GM18505 (cell line): ENCODE measurements around the gene HSFX3.
A peak's percentile ranks its signal among the peaks of the same experiment; 100 is the strongest.
"Not testable (repeated sequence)": the region's sequence is repeated elsewhere in the genome, so short reads cannot be mapped to it uniquely, and the experiment has no call there.

Source experiments
- ATAC-seq: cut with Tn5 transposase; IDR thresholded peaks from one replicate; pipeline ENCODE4 v1.9.1; 2021; ENCODE audit not compliant: unreplicated experiment
- POLR2A ChIP-seq: IDR thresholded peaks from 4 replicates; pipeline ENCODE4 v1.6.1; 2011; ENCODE audit warnings: borderline replicate concordance; ENCODE audit not compliant: insufficient read depth, insufficient read length; ENCODE audit errors: extremely low read depth

Gene HSFX3

DNA sequence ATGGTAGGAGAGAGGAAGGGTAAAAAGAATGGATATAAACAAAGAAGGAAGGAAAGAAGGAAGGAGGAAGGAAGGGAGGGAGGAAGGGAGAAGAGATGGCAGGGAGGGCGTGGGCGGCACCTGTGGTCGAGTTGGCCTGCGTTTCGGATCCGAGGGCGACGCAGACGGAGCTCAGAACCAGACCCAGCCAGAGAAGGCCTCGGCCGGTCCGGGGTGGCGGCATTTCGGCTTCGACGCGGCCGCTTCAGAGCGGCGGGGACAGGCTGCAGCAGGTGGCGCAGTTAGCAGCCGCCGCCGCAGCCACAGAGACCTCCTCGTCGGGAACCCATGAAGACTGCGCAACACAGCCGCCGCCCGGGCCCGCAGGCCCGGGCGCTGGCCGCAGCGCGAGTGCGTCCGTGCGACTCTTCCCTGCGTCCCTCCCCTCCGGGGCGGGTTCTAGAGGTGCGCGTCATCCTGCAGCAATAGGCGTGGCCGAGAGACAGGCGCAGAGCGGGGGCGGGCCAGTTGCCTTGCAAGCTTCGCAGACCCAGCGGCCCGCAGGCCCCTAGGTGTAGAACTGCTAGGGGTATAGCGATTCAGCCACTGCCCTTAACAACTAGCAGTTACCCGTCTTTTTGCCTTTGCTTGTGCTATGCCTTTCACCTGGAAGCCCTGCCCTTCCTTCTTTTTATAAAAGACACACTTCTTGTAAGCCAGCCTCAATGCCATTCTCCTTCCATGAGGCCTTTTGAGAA, 44.6 kb downstream of the HSFX3 start, which contains the start of gene IDS:
Gene IDS (minus strand): TSS at position 392 of the 737 bp plus-strand sequence. CDS start 169 bp downstream, at position 223.
- peak; percentile 95 for TF ChIP-seq POLR2A
- peak; percentile 72 for ATAC-seq

GRCh38 chrX:149504226-149504914, 45.4 kb downstream of the HSFX3 start:
- ATAC-seq: peak; percentile 47
- TF ChIP-seq POLR2A: no peak

GRCh38 chrX:149503446-149503845, 46.3 kb downstream of the HSFX3 start:
- ATAC-seq: peak; percentile 73

DNA sequence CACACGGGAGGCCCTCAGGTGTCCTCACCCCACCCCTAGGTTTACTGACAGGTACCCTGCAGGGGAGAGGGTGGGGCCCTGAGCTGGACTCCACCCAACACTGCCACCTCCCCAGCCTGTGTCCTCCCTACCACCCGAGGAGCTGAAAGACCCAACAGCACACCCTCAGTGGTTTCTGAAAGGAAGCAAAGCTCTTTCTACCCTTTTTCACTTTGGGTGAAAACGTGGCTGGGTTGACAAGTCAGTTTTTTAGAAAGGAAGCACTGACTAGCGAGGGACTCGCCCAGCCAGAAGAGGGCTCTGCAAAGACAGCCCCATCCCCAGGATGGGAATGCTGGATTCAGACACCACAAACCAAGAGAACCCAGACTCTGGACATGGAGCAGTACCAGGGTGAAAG, 46.8 kb downstream of the HSFX3 start:
- not testable (repeated sequence) for ATAC-seq

DNA sequence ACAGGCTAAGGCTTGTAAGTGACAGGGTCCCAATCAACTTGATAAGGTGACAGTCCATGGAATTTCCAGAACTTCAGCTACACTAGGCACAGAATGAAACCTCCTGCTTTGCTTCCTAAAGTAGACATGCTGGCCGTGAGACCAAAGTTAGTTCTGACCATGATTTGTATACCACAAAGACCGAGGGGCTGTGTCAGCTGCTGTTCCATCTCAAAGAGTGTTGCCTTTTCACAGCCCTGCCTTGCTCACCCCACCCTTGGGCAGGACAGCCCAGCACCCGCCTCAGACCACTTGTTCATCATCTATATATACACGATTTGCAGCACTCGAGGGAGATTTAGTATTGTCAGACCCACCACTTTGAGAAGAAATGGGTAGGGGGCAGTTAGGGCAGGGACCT, 50.0 kb downstream of the HSFX3 start:
- no peak for TF ChIP-seq POLR2A
- ATAC-seq: no peak

DNA sequence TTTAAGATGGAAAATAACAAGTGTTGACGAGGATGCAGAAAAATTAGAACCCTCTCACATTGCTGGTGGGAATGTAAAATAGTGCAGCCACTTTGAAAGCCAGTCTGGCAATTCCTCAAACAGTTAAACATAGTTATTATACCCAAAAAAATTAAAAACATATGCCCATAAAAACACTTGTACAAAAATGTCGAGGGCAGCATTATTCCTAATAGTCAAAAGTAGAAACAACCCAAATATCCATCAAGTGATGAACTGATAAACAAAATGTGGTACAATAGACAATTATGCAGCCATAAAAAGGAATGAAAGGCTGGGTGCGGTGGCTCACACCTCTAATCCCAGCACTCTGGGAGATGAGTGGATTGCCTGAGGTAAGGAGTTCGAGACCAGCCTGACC, 51.0 kb downstream of the HSFX3 start:
- TF ChIP-seq POLR2A: no peak
- no peak for ATAC-seq
